NT2/D1 (cell line): ENCODE data around the gene DLK2.

Experiments used
- YY1 ChIP-seq: IDR thresholded peaks from 2 replicates; pipeline ENCODE4 v1.6.1; 2011; ENCODE audit not compliant: insufficient read length, insufficient read depth
- ZNF274 ChIP-seq: IDR thresholded peaks from 2 replicates; pipeline ENCODE4 v1.6.1; 2011; ENCODE audit warnings: mild to moderate bottlenecking, low read depth, low read length

DNA sequence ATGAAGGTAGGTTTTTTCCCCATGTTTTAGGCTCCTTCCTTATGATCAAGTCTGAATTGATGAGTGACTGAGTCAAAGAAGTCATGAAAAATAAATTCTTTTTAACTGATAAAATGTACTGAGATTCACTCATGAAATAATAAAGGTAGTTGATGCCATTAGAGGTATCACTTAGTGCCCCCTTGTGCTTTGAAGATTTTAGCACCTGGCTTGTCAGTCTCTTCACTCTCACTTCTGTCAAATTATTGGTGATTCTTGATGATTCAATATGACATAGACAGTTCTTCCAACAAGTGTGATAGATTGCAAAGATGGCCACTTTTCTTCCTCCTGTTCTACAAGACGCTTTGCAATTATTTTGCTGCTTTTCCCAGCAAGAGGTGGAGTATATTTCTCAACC, 4.2 kb upstream of the DLK2 start:
- no peak for TF ChIP-seq ZNF274
- TF ChIP-seq YY1: no peak
